Fibroblast of the conjunctiva (primary cell): Measurements from ENCODE around the gene CNOT3.

Experiments
- DNase-seq: peaks from one replicate; pipeline ENCODE4 v3.0.0-alpha.2; 2010; ENCODE audit warnings: low read depth

The CNOT3 gene

GRCh38 chr19:54151362-54152035 lies 13.9 kb downstream of the CNOT3 start:
- no peak for DNase-seq

- DNase-seq: no peak
Measured at GRCh38 chr19:54152267-54152666, 14.7 kb downstream of the CNOT3 start.

- DNase-seq: no peak
Measured at GRCh38 chr19:54152878-54153524, 15.4 kb downstream of the CNOT3 start.

- no peak for DNase-seq
Measured at GRCh38 chr19:54153731-54154326, 16.3 kb downstream of the CNOT3 start.

GRCh38 chr19:54154603-54155345 lies 17.2 kb downstream of the CNOT3 start:
- no peak for DNase-seq

GRCh38 chr19:54155694-54156093 lies 18.1 kb downstream of the CNOT3 start:
- DNase-seq: no peak

- DNase-seq: no peak
Measured at GRCh38 chr19:54156490-54156889, 18.9 kb downstream of the CNOT3 start.

- no peak for DNase-seq
Measured at GRCh38 chr19:54156953-54157352, 19.4 kb downstream of the CNOT3 start.

GRCh38 chr19:54158812-54159351 lies 21.3 kb downstream of the CNOT3 start:
- no peak for DNase-seq

GRCh38 chr19:54159352-54160181 lies 22.0 kb downstream of the CNOT3 start, which contains the start of gene LENG1:
TSS of gene LENG1 (minus strand) at chr19:54159721. CDS start at chr19:54159695, 26 bp downstream.
- peak; percentile 100 for DNase-seq

GRCh38 chr19:54160182-54160811 lies 22.7 kb downstream of the CNOT3 start:
- no peak for DNase-seq

GRCh38 chr19:54160854-54161253 lies 23.3 kb downstream of the CNOT3 start:
- DNase-seq: no peak

GRCh38 chr19:54162241-54162805 lies 24.8 kb downstream of the CNOT3 start:
- DNase-seq: no peak

- DNase-seq: no peak
Measured at GRCh38 chr19:54162884-54163283, 25.3 kb downstream of the CNOT3 start.

GRCh38 chr19:54164369-54165068 lies 27.0 kb downstream of the CNOT3 start:
- no peak for DNase-seq

GRCh38 chr19:54165222-54165621 lies 27.7 kb downstream of the CNOT3 start:
- DNase-seq: no peak

GRCh38 chr19:54168174-54168917 lies 30.8 kb downstream of the CNOT3 start:
- DNase-seq: peak; percentile 68

GRCh38 chr19:54169149-54169740 lies 31.7 kb downstream of the CNOT3 start:
- no peak for DNase-seq
